Measurements from ENCODE around the gene POU6F2.

POU6F2 gene

DNA sequence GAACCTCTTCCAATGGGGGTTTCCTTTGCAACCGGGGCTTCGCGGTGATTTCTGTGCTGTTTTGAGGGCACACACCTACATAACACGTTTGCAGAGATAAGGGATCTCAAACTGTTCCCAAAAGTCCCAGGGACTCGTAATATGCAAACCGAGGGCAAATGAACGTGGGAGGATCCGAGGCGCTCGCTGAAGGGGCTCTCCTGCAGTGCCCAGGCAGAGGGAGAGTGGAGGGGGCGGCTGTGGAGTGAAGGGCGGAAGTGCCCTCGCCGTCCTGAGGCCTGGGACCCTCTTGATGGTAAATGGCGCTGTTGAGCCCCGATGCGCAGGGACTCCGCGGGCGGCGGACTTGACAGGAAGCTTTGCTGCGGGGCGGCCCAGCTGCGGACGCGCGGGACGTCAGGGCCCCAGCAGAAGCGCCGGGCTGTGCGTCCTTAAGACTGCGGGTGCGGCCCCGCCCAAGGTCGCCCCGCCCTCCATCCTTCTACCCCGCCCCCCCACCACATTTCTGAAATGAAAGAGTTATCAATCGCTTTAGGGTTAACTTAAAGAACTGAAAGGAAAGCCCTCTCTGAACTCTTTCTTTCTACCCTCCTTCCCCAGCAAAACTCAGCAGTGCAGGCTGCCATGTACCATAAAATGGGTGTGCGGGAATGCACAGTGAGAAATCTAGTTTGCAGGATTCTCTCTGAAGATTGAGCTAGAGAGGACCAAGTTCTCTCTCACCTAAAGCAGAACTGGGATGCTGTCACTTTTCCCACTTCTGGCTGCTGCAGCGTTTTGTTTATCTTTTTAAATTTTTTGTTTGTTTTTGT, 436.7 kb downstream of the POU6F2 start:
- peak; percentile 47 for DNase-seq

GRCh38 chr7:39415091-39415787, 437.5 kb downstream of the POU6F2 start:
- no peak for DNase-seq

DNA sequence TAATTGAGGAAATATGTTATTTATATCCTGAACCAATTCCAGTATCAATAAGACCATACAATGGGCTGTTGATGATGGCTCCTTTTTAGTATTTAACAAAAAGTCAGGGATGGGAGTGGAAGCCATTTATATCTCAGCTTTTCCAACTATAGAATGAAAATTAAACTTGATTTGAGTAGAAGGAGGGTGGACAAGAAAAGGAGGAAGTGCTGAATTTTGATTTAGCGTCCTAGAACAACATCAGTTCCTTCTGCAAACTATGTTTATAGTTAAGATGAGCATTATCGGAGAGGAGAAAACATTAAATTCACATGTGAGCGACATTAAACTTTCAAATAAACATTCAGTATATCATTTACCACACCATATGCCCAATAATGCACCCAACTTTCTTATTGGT, 439.2 kb downstream of the POU6F2 start:
- DNase-seq, result no peak

GRCh38 chr7:39417642-39418041, 439.9 kb downstream of the POU6F2 start:
- no peak for DNase-seq

DNA sequence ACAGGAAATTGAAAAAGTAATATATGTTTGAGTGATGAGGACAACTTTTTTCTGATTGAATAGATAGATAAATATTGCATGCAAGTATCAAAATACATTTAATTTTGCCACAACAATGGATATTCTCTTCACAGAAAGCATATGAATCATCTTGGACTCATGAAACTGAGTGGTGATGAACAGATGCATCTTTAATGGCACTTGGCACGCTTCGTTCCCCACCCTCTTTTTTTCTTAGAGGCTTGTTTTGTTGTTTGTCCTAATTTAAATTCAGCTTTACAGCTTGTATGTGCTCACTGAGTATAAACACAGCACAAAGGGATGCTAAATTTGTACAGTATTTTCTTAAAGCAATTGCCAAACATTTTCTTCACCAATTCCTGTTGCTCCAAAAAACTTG, 443.5 kb downstream of the POU6F2 start:
- DNase-seq, result no peak

GRCh38 chr7:39421661-39422060, 444.0 kb downstream of the POU6F2 start:
- DNase-seq, result no peak

GRCh38 chr7:39428221-39428620, 450.5 kb downstream of the POU6F2 start:
- DNase-seq, result no peak

- DNase-seq, result no peak
These were observed 451.7 kb downstream of the POU6F2 start for GRCh38 chr7:39429421-39429820.

GRCh38 chr7:39430441-39430840, 452.7 kb downstream of the POU6F2 start:
- no peak for DNase-seq

DNA sequence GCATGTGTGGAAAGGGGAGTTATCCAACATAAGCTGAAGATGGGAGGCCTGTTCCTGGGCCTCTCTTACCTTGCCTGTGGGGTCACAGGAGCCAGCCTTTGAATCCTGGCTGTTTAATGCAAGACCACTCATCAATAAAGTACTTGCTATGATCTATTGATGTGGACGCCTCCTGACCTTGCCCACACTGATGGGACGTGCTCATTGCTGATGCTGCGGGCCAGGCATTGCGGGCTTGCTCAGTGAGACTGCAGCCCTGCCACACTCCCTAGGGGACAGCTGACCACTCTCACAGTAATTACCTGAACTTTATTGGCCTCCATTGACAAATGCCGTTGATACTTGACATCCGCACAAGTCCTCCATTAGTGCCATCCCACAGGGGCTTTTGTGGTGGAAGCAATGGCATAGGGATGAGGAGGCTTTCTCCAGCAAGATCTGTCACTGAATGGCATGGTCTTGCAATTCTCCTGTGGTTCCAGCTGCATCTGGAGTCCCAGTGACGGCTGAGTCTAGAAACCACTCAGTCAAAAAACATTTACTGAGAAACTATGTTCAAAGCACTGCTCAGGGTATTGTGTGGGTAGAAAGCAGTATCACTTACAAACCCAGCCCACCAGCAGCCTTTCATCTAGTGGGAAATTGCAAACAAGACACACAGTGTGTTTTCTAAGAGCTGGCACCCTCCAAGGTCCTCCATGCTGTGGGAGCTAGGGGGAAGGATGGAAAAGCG, 453.4 kb downstream of the POU6F2 start:
- DNase-seq, result no peak

DNA sequence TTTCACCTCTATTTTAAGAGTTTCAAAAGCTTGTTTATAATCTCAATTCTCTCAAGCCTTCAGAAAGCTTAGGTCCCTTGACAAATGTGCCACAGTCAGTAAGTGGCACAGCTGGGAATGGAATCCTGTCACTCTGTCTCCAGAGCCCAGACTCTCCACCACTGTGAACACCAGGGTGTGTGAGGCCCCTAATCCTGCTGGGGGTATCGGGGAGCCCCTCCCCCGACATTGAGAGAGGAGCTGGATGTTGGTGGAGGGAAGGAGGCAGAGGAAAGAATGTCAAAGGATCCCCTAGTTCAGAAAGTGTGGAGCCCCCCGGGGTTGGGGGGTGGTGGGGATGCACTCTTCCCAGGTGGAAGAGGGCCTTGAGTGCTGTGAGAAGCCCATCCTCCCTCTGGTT, 454.7 kb downstream of the POU6F2 start:
- no peak for DNase-seq

- no peak for DNase-seq
These were observed 455.2 kb downstream of the POU6F2 start for GRCh38 chr7:39432807-39433416.

DNA sequence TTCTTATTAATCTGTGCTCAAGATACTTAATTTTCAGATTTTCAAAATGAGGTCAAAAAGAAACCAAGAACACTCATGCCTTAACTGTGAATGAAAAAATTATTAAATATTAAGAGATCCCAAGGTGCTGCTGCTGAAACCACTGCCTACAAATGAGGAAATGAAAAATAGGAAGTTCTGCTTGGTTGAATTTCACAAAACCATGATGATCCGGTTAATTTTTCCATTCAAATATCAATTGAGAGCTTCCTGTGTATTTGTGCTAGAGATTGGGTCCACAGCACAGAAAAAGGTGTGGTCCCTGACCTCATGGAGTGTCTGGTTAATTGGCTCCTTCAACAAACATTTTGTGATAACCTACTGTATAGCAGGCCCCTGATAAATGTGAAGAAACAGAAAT, 455.8 kb downstream of the POU6F2 start:
- DNase-seq, result no peak

GRCh38 chr7:39434012-39434411, 456.3 kb downstream of the POU6F2 start:
- DNase-seq, result no peak

DNA sequence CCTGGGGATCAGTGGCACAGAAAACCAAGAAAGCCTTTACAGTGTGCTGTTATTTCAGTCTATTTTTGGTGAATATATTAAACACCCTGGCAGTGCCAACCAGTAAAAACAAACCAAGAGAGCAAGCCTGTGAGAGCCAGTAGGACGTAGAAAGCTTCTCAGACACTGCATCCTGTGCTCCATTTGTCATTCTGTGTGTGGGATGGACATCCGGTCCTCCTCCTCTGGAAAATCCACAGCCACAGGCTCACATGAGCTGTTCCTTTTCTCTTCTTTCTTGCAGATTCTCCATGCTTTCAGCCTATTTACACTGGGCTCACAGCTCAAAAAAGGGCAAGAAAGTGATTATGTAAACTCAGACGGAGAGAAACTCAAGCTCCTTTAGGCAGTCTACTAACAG, 468.8 kb downstream of the POU6F2 start:
- DNase-seq, result no peak

GRCh38 chr7:39451901-39452300, 474.2 kb downstream of the POU6F2 start:
- no peak for DNase-seq

DNA sequence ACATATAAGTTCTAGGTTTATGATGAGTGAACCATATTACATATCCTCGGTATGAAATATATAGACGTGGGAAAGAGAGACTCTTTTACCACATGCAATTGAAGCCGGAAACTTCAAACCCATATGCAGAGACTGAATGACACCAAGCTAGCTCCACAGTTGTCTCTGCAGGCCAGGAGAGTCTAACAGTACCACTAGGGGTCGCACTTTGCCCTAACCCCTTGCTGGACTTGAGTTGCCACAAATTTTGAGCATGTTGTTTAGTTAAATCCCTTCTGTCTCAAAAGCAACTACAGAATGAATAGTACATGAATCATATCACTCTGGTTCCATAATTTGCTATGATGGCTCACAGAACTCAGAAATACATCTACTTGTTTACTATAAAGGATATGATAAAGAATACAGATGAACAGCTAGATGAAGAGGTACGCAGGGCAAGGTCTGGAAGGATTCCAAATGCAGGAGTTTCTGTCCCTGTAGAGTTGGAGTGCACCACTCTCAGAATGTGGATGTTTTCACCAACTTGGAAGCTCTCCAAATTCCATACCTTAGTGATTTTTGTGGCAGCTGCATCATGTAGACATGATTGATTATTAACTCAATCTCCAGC, 476.1 kb downstream of the POU6F2 start:
- DNase-seq, result peak; percentile 47

DNA sequence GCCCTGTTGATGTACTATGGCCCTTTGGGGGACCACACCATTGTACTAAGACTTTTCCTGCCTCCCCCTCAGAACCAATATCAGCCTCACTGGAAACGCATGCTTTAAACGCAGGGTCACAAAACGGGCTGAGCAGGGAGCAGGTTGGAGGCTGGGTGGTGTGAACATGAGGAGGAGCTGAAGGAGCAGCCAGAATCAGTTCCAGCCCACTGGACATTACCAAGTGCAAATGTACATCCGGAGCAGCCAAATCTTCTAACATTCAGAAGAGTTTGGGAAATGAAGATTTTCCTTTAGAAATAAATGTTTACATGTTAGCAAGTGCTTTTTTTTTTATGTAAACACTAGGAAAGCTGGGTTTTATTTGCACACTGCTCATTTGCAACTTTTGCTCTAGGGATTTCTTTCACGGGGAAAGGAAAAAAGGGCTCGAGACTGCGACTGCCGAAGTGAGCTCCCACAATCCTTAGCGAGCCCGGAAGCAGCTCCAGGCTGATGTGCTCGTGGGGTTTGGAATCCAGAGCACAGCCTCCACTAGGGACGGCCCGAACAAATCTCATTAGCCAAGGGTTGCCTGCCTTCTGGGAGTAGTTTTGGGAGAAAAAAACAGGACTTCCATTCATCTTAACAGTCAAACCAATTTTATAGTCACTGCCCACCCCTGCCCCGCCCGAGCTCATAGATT, 480.5 kb downstream of the POU6F2 start:
- DNase-seq, result no peak

DNA sequence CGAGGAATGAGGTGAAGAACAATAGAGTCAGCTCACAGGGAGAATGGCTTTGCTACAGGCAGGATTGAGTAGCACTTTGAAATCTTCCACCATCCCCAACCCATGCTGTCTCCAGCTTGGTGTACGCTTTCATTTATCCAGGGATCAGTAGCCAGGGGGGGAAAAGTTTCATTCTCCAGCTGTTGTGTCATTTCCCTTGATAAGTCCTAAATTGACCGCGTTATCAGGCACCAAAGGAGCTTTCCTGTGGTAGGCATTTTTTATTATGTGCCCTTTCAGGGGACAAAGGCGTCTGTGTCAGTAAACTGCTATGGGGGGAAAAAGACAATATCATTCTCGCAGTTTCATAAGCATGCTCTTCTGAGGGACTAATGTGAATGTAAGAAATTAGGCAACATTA, 481.9 kb downstream of the POU6F2 start:
- DNase-seq, result no peak

- DNase-seq, result no peak
These were observed 482.8 kb downstream of the POU6F2 start for GRCh38 chr7:39460486-39460885.

DNA sequence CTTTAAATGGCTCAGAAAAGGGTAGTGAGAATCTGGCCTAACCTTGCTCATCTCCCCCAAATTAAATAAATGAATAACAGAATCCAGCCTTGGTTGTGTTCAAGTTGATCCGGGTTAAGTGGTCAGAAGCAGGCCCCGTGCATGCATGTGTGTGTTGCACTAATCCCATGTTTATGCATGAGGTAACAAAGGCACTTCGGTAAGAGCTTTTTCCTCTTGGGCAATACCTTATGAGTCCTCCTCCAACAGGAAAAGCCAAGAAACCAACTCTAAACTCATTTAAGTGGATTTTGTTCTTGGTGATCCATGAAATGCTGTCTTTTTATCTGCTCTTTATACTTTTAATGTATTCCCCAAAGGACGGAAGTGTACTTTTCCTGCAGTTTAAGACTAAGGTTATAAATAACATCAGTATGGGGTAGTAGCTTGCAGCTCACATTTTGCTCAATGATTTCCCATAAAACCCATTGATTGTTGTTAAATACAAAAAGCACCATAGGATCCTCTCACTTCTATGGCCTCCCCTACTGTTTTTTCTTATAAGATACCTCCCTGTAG, 483.6 kb downstream of the POU6F2 start:
- no peak for DNase-seq

DNA sequence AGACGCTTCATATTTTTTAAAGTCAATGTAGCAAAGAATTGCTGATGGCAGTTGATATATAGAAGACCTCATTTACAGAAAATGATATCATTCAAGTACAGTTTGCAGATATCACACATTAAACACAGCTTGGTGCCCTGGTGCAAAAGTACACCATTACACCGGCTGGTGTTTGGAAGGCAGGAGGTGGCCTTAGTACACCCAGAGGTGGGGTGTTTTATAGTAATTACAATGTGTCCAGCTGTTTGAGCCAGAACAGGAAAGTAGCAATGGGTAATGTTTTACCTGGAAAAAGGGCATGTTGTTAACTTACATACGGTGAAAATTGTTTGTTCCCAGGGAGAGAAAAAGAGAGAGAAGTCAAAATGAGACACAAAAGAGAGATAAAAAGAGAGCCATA, 485.5 kb downstream of the POU6F2 start:
- no peak for DNase-seq

Measured in activated CD4-positive, CD25-positive, alpha-beta regulatory T cell treated with anti-CD3 and anti-CD28 coated beads, Interleukin-2, amount 50 U/mL, for 72 hours (primary cell).